ENCODE results near the gene GRAP2. TPM values are rescaled to one million over a fixed set of nuclear protein-coding genes. Genes with fewer than 3 reads are reported as not detected.

GRAP2 gene
- total and polyA plus RNA-seq, 2 donors (not counting 3 experiments of a cell fraction or from before 2014, with no cell fraction given) = 0.04 TPM; not detected in 1

GRCh38 chr22:39962071-39962470, 61.2 kb downstream of the GRAP2 start:
- TF ChIP-seq, protein P1, sequence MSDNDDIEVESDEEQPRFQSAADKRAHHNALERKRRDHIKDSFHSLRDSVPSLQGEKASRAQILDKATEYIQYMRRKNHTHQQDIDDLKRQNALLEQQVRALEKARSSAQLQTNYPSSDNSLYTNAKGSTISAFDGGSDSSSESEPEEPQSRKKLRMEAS (IDR thresholded peaks at IDR 0.05; ENCODE audit: insufficient read depth, insufficient read length) = no peak
- TF ChIP-seq EZH2 (IDR thresholded peaks at IDR 0.05; ENCODE audit: borderline replicate concordance, low read depth, low read length, severe bottlenecking) (no peak), MYC (IDR thresholded peaks at IDR 0.05; ENCODE audit: low read depth, low read length) (no peak)
- Histone ChIP-seq H3K79me2 (ENCODE audit: control insufficient read depth, insufficient read depth, low read length) (no peaks in the 10 kb centered on the region), H3K9me3 (replicated peaks; ENCODE audit: control insufficient read depth, insufficient read depth, low read length) (no peaks in the 10 kb centered on the region), H3K9me1 (replicated peaks; ENCODE audit: control insufficient read depth, extremely low read depth, insufficient read depth, low read length) (no peaks in the 10 kb centered on the region), H3K27me3 (ENCODE audit: control insufficient read depth in 2 of 2, insufficient read depth in 2 of 2, low read length in 2 of 2) (peaks cover 2% of the 10 kb centered on the region in 2 experiments), H3K4me2 (ENCODE audit: insufficient read depth, low read length) (no peak overlapping the region), H3K4me1 (ENCODE audit: control insufficient read depth, extremely low read depth, insufficient read depth, low read length) (peaks cover 3% of the 10 kb centered on the region), H2AFZ (ENCODE audit: low read depth, low read length) (no peak overlapping the region), H4K20me1 (replicated peaks; ENCODE audit: control insufficient read depth, extremely low read depth, insufficient read depth, low read length) (no peaks in the 10 kb centered on the region), H3K9ac (replicated peaks; ENCODE audit: extremely low read depth, insufficient read depth, low read length) (no peak overlapping the region), H3K36me3 (ENCODE audit: control insufficient read depth in 2 of 2, extremely low read depth in 1 of 2, insufficient read depth in 2 of 2, low read length in 2 of 2) (no peaks in the 10 kb centered on the region), H3K27ac (ENCODE audit: insufficient read depth, low read depth, low read length) (no peak overlapping the region), H3K4me3 (replicated peaks in 1 of 3; ENCODE audit: insufficient read depth in 1 of 3, low read depth in 1 of 3, low read length in 3 of 3) (no peak overlapping the region)
- BruUV-seq (replicated peaks) = no TSS peak
- ChIA-PET CTCF (interaction anchor here (1.0 kb wide), 1 partner anchor 63 kb away, joined by 4 read pairs; no protein-coding TSS in a partner anchor), POLR2A (no interaction called here)
- DNase-seq (ENCODE audit: low read depth, low spot score) (no peak), FAIRE-seq (no peak)
- intact Hi-C loops (cut with micrococcal nuclease) (no loop called here), dilution Hi-C loops (cut with MboI; ENCODE audit: extremely low pct_ligation_motif_present, low sequenced_read_pairs) (no loop called here)

DNA sequence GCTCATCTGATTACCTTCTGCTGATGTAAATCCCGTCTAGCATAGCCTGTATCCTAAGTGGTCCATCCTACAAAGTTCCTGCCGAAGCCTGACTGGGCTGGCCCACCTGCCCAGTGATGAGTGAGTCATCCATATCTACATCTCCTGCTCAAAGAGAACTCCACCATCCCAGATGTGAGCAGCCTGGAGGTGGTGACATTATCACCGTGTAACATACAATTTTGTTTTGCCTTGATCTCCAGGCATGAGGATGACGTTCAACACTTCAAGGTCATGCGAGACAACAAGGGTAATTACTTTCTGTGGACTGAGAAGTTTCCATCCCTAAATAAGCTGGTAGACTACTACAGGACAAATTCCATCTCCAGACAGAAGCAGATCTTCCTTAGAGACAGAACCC, 64.9 kb downstream of the GRAP2 start:
- no peak overlapping the region for H3K4me3 ChIP-seq (replicated peaks in 1 of 3; ENCODE audit: insufficient read depth in 1 of 3, low read depth in 1 of 3, low read length in 3 of 3)
- no peaks in the 10 kb centered on the region for H3K4me1 ChIP-seq (ENCODE audit: control insufficient read depth, extremely low read depth, insufficient read depth, low read length)
- H3K36me3 ChIP-seq (ENCODE audit: control insufficient read depth in 2 of 2, extremely low read depth in 1 of 2, insufficient read depth in 2 of 2, low read length in 2 of 2) = no peaks in the 10 kb centered on the region
- H4K20me1 ChIP-seq (replicated peaks; ENCODE audit: control insufficient read depth, extremely low read depth, insufficient read depth, low read length) = no peaks in the 10 kb centered on the region
- no peaks in the 10 kb centered on the region for H3K9me1 ChIP-seq (replicated peaks; ENCODE audit: control insufficient read depth, extremely low read depth, insufficient read depth, low read length)
- BruUV-seq (replicated peaks) = no TSS peak
- DNase-seq (ENCODE audit: low read depth, low spot score) (no peak), FAIRE-seq (no peak)
- TF ChIP-seq POLR2AphosphoS5 (IDR thresholded peaks at IDR 0.05; ENCODE audit: insufficient read depth, low read depth, low read length) (no peak), MYC (IDR thresholded peaks at IDR 0.05; ENCODE audit: low read depth, low read length) (no peak), EZH2 (IDR thresholded peaks at IDR 0.05; ENCODE audit: borderline replicate concordance, low read depth, low read length, severe bottlenecking) (no peak), FOS (IDR thresholded peaks at IDR 0.05; ENCODE audit: borderline replicate concordance, insufficient read depth, low read length) (no peak), JUN (IDR thresholded peaks at IDR 0.05; ENCODE audit: borderline replicate concordance, insufficient read depth, insufficient read length, low read depth) (no peak), GATA2 (IDR thresholded peaks at IDR 0.05; ENCODE audit: insufficient read depth, insufficient read length, low read depth, low read length) (no peak), POLR2A (IDR thresholded peaks at IDR 0.05; ENCODE audit: low read depth, low read length) (no peak), CTCF (IDR thresholded peaks at IDR 0.05; ENCODE audit: extremely low read depth in 1 of 2, insufficient read depth in 1 of 2, low read depth in 1 of 2, low read length in 2 of 2) (no peak)
- TF ChIP-seq, protein P1 (IDR thresholded peaks at IDR 0.05; ENCODE audit: insufficient read depth, insufficient read length) = no peak
- no peak overlapping the region for H3K27ac ChIP-seq (ENCODE audit: insufficient read depth, low read depth, low read length)
- dilution Hi-C loops (cut with MboI; ENCODE audit: extremely low pct_ligation_motif_present, low sequenced_read_pairs) (no loop called here), intact Hi-C loops (cut with micrococcal nuclease) (no loop called here)
- no peaks in the 10 kb centered on the region for H3K9me3 ChIP-seq (replicated peaks; ENCODE audit: control insufficient read depth, insufficient read depth, low read length)
- CTCF ChIA-PET = interaction anchor here (1.2 to 1.7 kb wide), 3 partner anchors 8 to 59 kb away, joined by 3 to 6 read pairs (median 4); no protein-coding TSS in a partner anchor
- no peak overlapping the region for H3K4me2 ChIP-seq (ENCODE audit: insufficient read depth, low read length)
- H2AFZ ChIP-seq (ENCODE audit: low read depth, low read length) = no peak overlapping the region
- H3K27me3 ChIP-seq (ENCODE audit: control insufficient read depth in 2 of 2, insufficient read depth in 2 of 2, low read length in 2 of 2) = peaks cover 2% of the 10 kb centered on the region in 2 experiments
- H3K79me2 ChIP-seq (ENCODE audit: control insufficient read depth, insufficient read depth, low read length) = no peaks in the 10 kb centered on the region
- no peak overlapping the region for H3K9ac ChIP-seq (replicated peaks; ENCODE audit: extremely low read depth, insufficient read depth, low read length)
- POLR2A ChIA-PET = no interaction called here

All from endothelial cell of umbilical vein (primary cell).